A549 (cell line): ENCODE results near the gene TAF3. TPM values are rescaled to one million over a fixed set of nuclear protein-coding genes. Genes with fewer than 3 reads are reported as not detected.

ENCODE experiments used
- ATAC-seq, 2 experiments: fragments of 200-7000 bp in 1 of 2; fragments of >200 bp in 1 of 2; cut with Nextera tagmentation in 1 of 2; cut with Tn5 transposase in 1 of 2; 3 replicates each; pipeline versions ENCODE4 v1.8.0 to v1.9.1; 2018 to 2020; ENCODE audit warnings: mild to moderate bottlenecking in 1 of 2, moderate library complexity in 1 of 2
- CTCF ChIA-PET: fragments of 300-600 bp; sonication (Branson Sonifier 250); formaldehyde crosslinking; extraction: SDS; loops from one replicate; lab custom pipeline; 2021; ENCODE audit warnings: antibody characterized with exemption, inconsistent platforms; lab: Yijun Ruan, JAX
- POLR2A ChIA-PET: fragments of 350-600 bp; formaldehyde crosslinking; extraction: SDS; loops from one replicate; lab custom pipeline; 2021; ENCODE audit warnings: antibody characterized with exemption, inconsistent platforms; lab: Yijun Ruan, JAX
- DNase-seq, 2 experiments: peaks; one replicate each; pipeline versions ENCODE4 v3.0.0 to v3.0.0-alpha.2; 2011 to 2016; ENCODE audit warnings: low read depth in 1 of 2, low spot score in 1 of 2
- FAIRE-seq: peaks from 2 replicates; lab custom pipeline; 2011; peaks lifted over from hg19 to GRCh38; lab: Jason Lieb, UNC
- H3K27ac ChIP-seq, 2 experiments: fragments of >200 bp; sonication (Bioruptor Twin); formaldehyde crosslinking; 3 replicates each; pipeline ENCODE4 v1.5.1; 2016 to 2017
- H3K4me1 ChIP-seq: fragments of >200 bp; sonication (Bioruptor Twin); formaldehyde crosslinking; 3 replicates; pipeline ENCODE4 v1.6.1; 2016
- H3K4me2 ChIP-seq: fragments of >200 bp; sonication (Bioruptor Twin); formaldehyde crosslinking; 3 replicates; pipeline ENCODE4 v1.6.1; 2016
- H3K4me3 ChIP-seq: fragments of >200 bp; sonication (Bioruptor Twin); formaldehyde crosslinking; 3 replicates; pipeline ENCODE4 v1.5.1; 2016
- H3K9me3 ChIP-seq: fragments of >200 bp; sonication (Bioruptor Twin); formaldehyde crosslinking; 3 replicates; pipeline ENCODE4 v1.6.1; 2016
- BCL3 ChIP-seq: fragments of >200 bp; sonication (Bioruptor Twin); formaldehyde crosslinking; IDR thresholded peaks from 3 replicates; pipeline ENCODE4 v1.6.1; 2016
- BHLHE40 ChIP-seq: IDR thresholded peaks from 2 replicates; pipeline ENCODE4 v1.6.1; 2012; ENCODE audit warnings: low read depth, low read length, inconsistent platforms
- CEBPB ChIP-seq, 2 experiments: fragments of >200 bp in 1 of 2; sonication (Bioruptor Twin) in 1 of 2; formaldehyde crosslinking in 1 of 2; IDR thresholded peaks; 2 replicates each; pipeline ENCODE4 v1.6.1; 2012 to 2016
- CTCF ChIP-seq: fragments of >200 bp; sonication (Bioruptor Twin); formaldehyde crosslinking; IDR thresholded peaks from 3 replicates; pipeline ENCODE4 v1.5.1; 2016
- ESRRA ChIP-seq: fragments of 150-350 bp; IDR thresholded peaks from 2 replicates; pipeline ENCODE4 v1.6.1; 2014; ENCODE audit warnings: mild to moderate bottlenecking, low read length, borderline replicate concordance
- FOSB ChIP-seq: fragments of 250-450 bp; sonication (Bioruptor Pico); IDR thresholded peaks from 2 replicates; pipeline ENCODE4 v1.5.0; 2020; ENCODE audit warnings: mild to moderate bottlenecking, moderate library complexity
- HDAC2 ChIP-seq: fragments of 200-600 bp; sonication (generic); IDR thresholded peaks from 2 replicates; pipeline ENCODE4 v1.6.1; 2016
- HEYL ChIP-seq: fragments of 250-450 bp; sonication (Bioruptor Pico); IDR thresholded peaks from 2 replicates; pipeline ENCODE4 v1.8.0; 2021; ENCODE audit warnings: mild to moderate bottlenecking, moderate library complexity
- HOXA7 ChIP-seq: fragments of 250-450 bp; sonication (Bioruptor Pico); IDR thresholded peaks from 2 replicates; pipeline ENCODE4 v1.5.0; 2020; ENCODE audit warnings: mild to moderate bottlenecking, moderate library complexity
- HOXB13 ChIP-seq: fragments of 250-450 bp; sonication (Bioruptor Pico); IDR thresholded peaks from 2 replicates; pipeline ENCODE4 v1.5.0; 2020; ENCODE audit warnings: low read depth, mild to moderate bottlenecking, moderate library complexity
- HOXB5 ChIP-seq: fragments of 250-450 bp; sonication (Bioruptor Pico); IDR thresholded peaks from 2 replicates; pipeline ENCODE4 v1.5.0; 2020; ENCODE audit warnings: mild to moderate bottlenecking, moderate library complexity
- JUN ChIP-seq, 2 experiments: fragments of >200 bp; sonication (Bioruptor Twin); formaldehyde crosslinking; IDR thresholded peaks; 2 replicates in 1 of 2; 3 replicates in 1 of 2; pipeline ENCODE4 v1.6.1; 2016 to 2017
- KDM1A ChIP-seq: fragments of 200-600 bp; sonication (generic); IDR thresholded peaks from 2 replicates; pipeline ENCODE4 v1.6.1; 2016; ENCODE audit warnings: low read depth, mild to moderate bottlenecking
- MAFK ChIP-seq: fragments of 450-650 bp; IDR thresholded peaks from 2 replicates; pipeline ENCODE4 v1.6.1; 2014; ENCODE audit not compliant: partially characterized antibody
- NFE2L2 ChIP-seq: fragments of 150-350 bp; conservative IDR thresholded peaks from 2 replicates; pipeline ENCODE4 v1.6.1; 2014; ENCODE audit warnings: low read length
- NR3C1 ChIP-seq: fragments of >200 bp; sonication (Bioruptor Twin); formaldehyde crosslinking; IDR thresholded peaks from 3 replicates; pipeline ENCODE4 v1.6.1; 2017
- POLR2A ChIP-seq: IDR thresholded peaks from 2 replicates; pipeline ENCODE4 v1.6.1; 2012; ENCODE audit warnings: mild to moderate bottlenecking, low read length
- RAD21 ChIP-seq, 2 experiments: fragments of >200 bp in 1 of 2; sonication (Bioruptor Twin) in 1 of 2; formaldehyde crosslinking in 1 of 2; IDR thresholded peaks in 1 of 2; conservative IDR thresholded peaks in 1 of 2; 2 replicates in 1 of 2; 3 replicates in 1 of 2; pipeline ENCODE4 v1.6.1; 2012 to 2018; ENCODE audit warnings: inconsistent platforms in 1 of 2
- RCOR1 ChIP-seq: fragments of 150-350 bp; IDR thresholded peaks from 2 replicates; pipeline ENCODE4 v1.6.1; 2014; ENCODE audit warnings: antibody characterized with exemption, low read length, low read depth
- REST ChIP-seq: fragments of 200-600 bp; sonication (generic); IDR thresholded peaks from 2 replicates; pipeline ENCODE4 v1.6.1; 2016; ENCODE audit warnings: antibody characterized with exemption, mild to moderate bottlenecking, moderate library complexity
- RFX5 ChIP-seq: fragments of 450-650 bp; IDR thresholded peaks from 2 replicates; pipeline ENCODE4 v1.7.1; 2014; ENCODE audit warnings: antibody characterized with exemption, mild to moderate bottlenecking, moderate library complexity
- SREBF2 ChIP-seq: fragments of 450-650 bp; IDR thresholded peaks from 2 replicates; pipeline ENCODE4 v1.6.1; 2014; ENCODE audit warnings: mild to moderate bottlenecking, moderate library complexity
- USF2 ChIP-seq: fragments of 450-650 bp; IDR thresholded peaks from 2 replicates; pipeline ENCODE4 v1.6.1; 2014; ENCODE audit warnings: antibody characterized with exemption
- ZNF302 ChIP-seq: fragments of 250-450 bp; sonication (Bioruptor Pico); IDR thresholded peaks from 2 replicates; pipeline ENCODE4 v1.9.0; 2021; ENCODE audit warnings: inconsistent platforms, mild to moderate bottlenecking, moderate library complexity
- ZSCAN20 ChIP-seq: fragments of 250-450 bp; sonication (Bioruptor Pico); IDR thresholded peaks from 2 replicates; pipeline ENCODE4 v1.8.0; 2022; ENCODE audit warnings: mild to moderate bottlenecking, moderate library complexity
- WGBS: methylation state at CpG from one replicate; pipeline ENCODE4 v1.1.6; 2017; ENCODE audit errors: missing lambda C conversion rate; 5-methylcytosine and 5-hydroxymethylcytosine counted together
- polyA plus RNA-seq, 4 experiments: library from polyadenylated mRNA; depleted of rRNA in 3 of 4; stranded (reverse); fragments of >200 nt; fragmentation: RNase III in 1 of 4; extraction: RNeasy Plus Mini Kit Qiagen cat#74134 plus additional on column Dnase treatment in 1 of 4; gene quantifications; 2 replicates in 3 of 4; 3 replicates in 1 of 4; pipeline ENCODE4 v1.2.3, GENCODE V29; 2011 to 2017
- TF ChIP-seq, protein P1 (sequence below): fragments of 250-450 bp; sonication (Bioruptor Pico); IDR thresholded peaks from 2 replicates; pipeline ENCODE4 v1.5.0; 2021; ENCODE audit warnings: mild to moderate bottlenecking, moderate library complexity, borderline replicate concordance
- TF ChIP-seq, protein P2 (sequence below): fragments of >200 bp; sonication (Bioruptor Twin); formaldehyde crosslinking; IDR thresholded peaks from 2 replicates; pipeline ENCODE4 v1.6.1; 2016

TAF3 gene
- polyA plus RNA-seq, 2 of the 4 experiments (the other 2 are of a cell fraction): 5.7 to 6.1 TPM

- 94% methylated on average over 3 of the region's 3 CpGs for WGBS
- POLR2A ChIA-PET: no interaction called here
- TF ChIP-seq REST: no peak
- TF ChIP-seq MAFK: no peak
- TF ChIP-seq RAD21 (conservative IDR thresholded peaks at IDR 0.05 in 1 of 2, IDR thresholded peaks at IDR 0.05 in 1 of 2): no peak
- TF ChIP-seq HEYL (CRISPR knock-in tag): no peak
- no peak for TF ChIP-seq HDAC2
- TF ChIP-seq, protein P1, sequence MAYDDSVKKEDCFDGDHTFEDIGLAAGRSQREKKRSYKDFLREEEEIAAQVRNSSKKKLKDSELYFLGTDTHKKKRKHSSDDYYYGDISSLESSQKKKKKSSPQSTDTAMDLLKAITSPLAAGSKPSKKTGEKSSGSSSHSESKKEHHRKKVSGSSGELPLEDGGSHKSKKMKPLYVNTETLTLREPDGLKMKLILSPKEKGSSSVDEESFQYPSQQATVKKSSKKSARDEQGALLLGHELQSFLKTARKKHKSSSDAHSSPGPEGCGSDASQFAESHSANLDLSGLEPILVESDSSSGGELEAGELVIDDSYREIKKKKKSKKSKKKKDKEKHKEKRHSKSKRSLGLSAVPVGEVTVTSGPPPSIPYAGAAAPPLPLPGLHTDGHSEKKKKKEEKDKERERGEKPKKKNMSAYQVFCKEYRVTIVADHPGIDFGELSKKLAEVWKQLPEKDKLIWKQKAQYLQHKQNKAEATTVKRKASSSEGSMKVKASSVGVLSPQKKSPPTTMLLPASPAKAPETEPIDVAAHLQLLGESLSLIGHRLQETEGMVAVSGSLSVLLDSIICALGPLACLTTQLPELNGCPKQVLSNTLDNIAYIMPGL (CRISPR knock-in tag): no peak
- TF ChIP-seq, protein P2, sequence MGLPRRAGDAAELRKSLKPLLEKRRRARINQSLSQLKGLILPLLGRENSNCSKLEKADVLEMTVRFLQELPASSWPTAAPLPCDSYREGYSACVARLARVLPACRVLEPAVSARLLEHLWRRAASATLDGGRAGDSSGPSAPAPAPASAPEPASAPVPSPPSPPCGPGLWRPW: no peak
- no peak for TF ChIP-seq RCOR1
- no peak for TF ChIP-seq JUN (IDR thresholded peaks at IDR 0.05)
- TF ChIP-seq ESRRA: no peak
- TF ChIP-seq NR3C1: no peak
- no peak for TF ChIP-seq ZSCAN20 (CRISPR knock-in tag)
- TF ChIP-seq ZNF302: no peak
- no peak for TF ChIP-seq BHLHE40
- no peak for TF ChIP-seq HOXB5
- TF ChIP-seq KDM1A: no peak
- no peak for TF ChIP-seq CEBPB (IDR thresholded peaks at IDR 0.05)
- TF ChIP-seq BCL3: no peak
- TF ChIP-seq, all 56 proteins: peak for 0
- FAIRE-seq: no peak
- CTCF ChIA-PET: interaction anchor here (0.6 to 1.5 kb wide), 2 partner anchors 13 to 112 kb away, joined by 3 to 4 read pairs; no protein-coding TSS in a partner anchor
- no peaks in the 10 kb centered on the region for H3K4me1 ChIP-seq
- no peak overlapping the region for H3K4me3 ChIP-seq
- no peaks in the 10 kb centered on the region for H3K9me3 ChIP-seq
- no peak for DNase-seq
- H3K27ac ChIP-seq: no peak overlapping the region
- ATAC-seq: no peak
- no peak overlapping the region for H3K4me2 ChIP-seq
Observed at GRCh38 chr10:7984325-7984724, 166.0 kb downstream of the TAF3 start.

DNA sequence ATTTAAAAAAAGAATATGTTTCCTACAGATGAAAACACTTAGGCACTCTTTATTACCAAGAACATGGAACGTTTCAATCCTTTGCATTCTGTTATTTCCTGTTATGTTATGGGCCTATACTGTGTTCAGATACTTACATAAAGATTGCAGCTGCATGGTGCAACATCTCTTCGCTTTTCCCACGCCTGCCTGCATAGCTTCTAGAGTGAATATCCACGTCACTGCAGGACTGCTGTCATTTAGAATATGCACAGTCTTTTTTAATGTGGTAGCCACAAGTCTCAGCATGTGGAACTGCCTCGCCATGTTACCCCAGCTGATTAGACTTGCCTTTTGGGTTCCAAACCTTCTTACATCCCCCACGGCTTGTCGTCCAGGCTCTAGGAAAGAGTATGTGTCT lies 166.6 kb downstream of the TAF3 start:
- FAIRE-seq (no peak), ATAC-seq (no peak), DNase-seq (no peak)
- Histone ChIP-seq H3K4me2 (no peak overlapping the region), H3K4me1 (no peaks in the 10 kb centered on the region), H3K4me3 (no peak overlapping the region), H3K9me3 (no peaks in the 10 kb centered on the region), H3K27ac (no peak overlapping the region)
- TF ChIP-seq POLR2A: no peak
- no peak for TF ChIP-seq CTCF
- TF ChIP-seq SREBF2: no peak
- no peak for TF ChIP-seq FOSB (CRISPR knock-in tag)
- no peak for TF ChIP-seq RAD21 (conservative IDR thresholded peaks at IDR 0.05 in 1 of 2, IDR thresholded peaks at IDR 0.05 in 1 of 2)
- TF ChIP-seq ZSCAN20 (CRISPR knock-in tag): no peak
- no peak for TF ChIP-seq USF2
- TF ChIP-seq HOXB13 (CRISPR knock-in tag): no peak
- TF ChIP-seq CEBPB (IDR thresholded peaks at IDR 0.05): no peak
- no peak for TF ChIP-seq RFX5
- no peak for TF ChIP-seq HOXA7
- TF ChIP-seq BHLHE40: no peak
- TF ChIP-seq NFE2L2: no peak
- TF ChIP-seq ESRRA: no peak
- TF ChIP-seq MAFK: no peak
- no peak for TF ChIP-seq RCOR1
- WGBS: 86% methylated on average over 7 of the region's 7 CpGs
- ChIA-PET POLR2A (no interaction called here), CTCF (interaction anchor here (0.6 to 1.5 kb wide), 3 partner anchors 14 to 1198 kb away, joined by 3 to 4 read pairs (median 3); no protein-coding TSS in a partner anchor)
